Activated naive CD4-positive, alpha-beta T cell treated with anti-CD3 and anti-CD28 coated beads for 36 hours (primary cell): ENCODE measurements around the gene APLP2. TPM values are rescaled to one million over a fixed set of nuclear protein-coding genes. Genes with fewer than 3 reads are reported as not detected.

Source experiments
- CTCF ChIA-PET: fragments of 350-600 bp; sonication (Branson Sonifier 250); formaldehyde crosslinking; loops from one replicate; lab custom pipeline; 2021; ENCODE audit warnings: antibody characterized with exemption; lab: Charles Lee
- DNase-seq: peaks from one replicate; pipeline ENCODE4 v3.0.0-alpha.2; 2020
- H3K27ac Mint-ChIP-seq: one replicate; pipeline ENCODE4 v1.8.0; 2021; ENCODE audit warnings: mild to moderate bottlenecking, mixed read lengths
- H3K27me3 Mint-ChIP-seq: one replicate; pipeline ENCODE4 v1.8.0; 2021; ENCODE audit warnings: low read depth, mixed read lengths
- H3K36me3 Mint-ChIP-seq: one replicate; pipeline ENCODE4 v1.8.0; 2021; ENCODE audit warnings: low read depth, mixed read lengths
- H3K4me1 Mint-ChIP-seq: one replicate; pipeline ENCODE4 v1.8.0; 2021; ENCODE audit warnings: low read depth, mixed read lengths
- H3K4me3 Mint-ChIP-seq: one replicate; pipeline ENCODE4 v1.8.0; 2021; ENCODE audit warnings: mild to moderate bottlenecking, moderate library complexity, mixed read lengths
- H3K9me3 Mint-ChIP-seq: one replicate; pipeline ENCODE4 v1.8.0; 2021; ENCODE audit warnings: mixed read lengths
- intact Hi-C: fragments of 100-400 bp; cut with micrococcal nuclease; formaldehyde crosslinking; loops from one replicate; pipeline ENCODE4 v1.15.1; 2023
- total RNA-seq, 2 experiments: library from RNA; stranded (reverse); gene quantifications; one replicate each; pipeline ENCODE4 v1.2.3, GENCODE V29; 2021

Gene APLP2
- total RNA-seq, 2 experiments from 2014 or later = 38.4 to 43.5 TPM

DNA sequence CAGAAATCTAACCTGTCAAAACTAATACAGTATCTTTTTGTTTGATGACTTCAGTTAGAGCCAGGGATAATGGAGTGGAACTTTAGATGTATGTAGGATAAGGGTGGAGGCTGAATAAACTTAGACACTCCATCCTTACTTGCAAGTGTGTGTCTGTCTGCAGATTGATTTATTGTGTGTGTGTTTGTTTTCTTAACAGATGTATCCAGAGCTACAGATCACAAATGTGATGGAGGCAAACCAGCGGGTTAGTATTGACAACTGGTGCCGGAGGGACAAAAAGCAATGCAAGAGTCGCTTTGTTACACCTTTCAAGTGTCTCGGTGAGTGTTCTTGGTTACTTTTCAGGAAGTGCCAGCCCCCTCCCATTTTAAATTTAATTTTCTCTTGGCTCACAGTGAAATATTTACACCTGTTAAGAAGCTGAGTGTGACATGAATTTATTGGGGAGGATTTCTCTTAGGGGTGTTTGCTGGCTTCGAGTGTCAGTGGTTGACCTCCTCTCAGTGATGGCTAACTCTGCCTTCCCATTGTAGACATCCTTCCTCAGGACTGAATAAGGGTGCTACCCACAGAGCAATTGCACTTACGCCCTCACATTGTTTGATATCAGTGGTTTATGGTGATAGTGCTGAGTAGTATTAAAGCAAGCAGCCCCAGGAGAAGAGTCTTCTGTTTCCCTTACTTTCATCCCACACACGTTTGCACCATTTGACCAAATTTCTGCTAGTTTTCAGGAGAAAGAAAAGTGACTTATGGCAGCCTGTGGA, 40.8 kb downstream of the APLP2 start:
- CTCF ChIA-PET = no interaction called here
- Mint-ChIP-seq H3K27me3 (peaks cover under 1% of the 10 kb centered on the region), H3K27ac (no peak overlapping the region), H3K9me3 (no peaks in the 10 kb centered on the region), H3K4me3 (no peak overlapping the region), H3K36me3 (peaks cover 26% of the 10 kb centered on the region), H3K4me1 (no peaks in the 10 kb centered on the region)
- no peak for DNase-seq
- intact Hi-C loops = no loop called here

GRCh38 chr11:130112071-130112830, 42.6 kb downstream of the APLP2 start:
- Mint-ChIP-seq H3K9me3 (no peaks in the 10 kb centered on the region), H3K4me1 (no peaks in the 10 kb centered on the region), H3K27me3 (peaks cover 2% of the 10 kb centered on the region), H3K36me3 (peaks cover 23% of the 10 kb centered on the region), H3K27ac (no peak overlapping the region), H3K4me3 (no peak overlapping the region)
- intact Hi-C loops = no loop called here
- DNase-seq = no peak
- CTCF ChIA-PET = no interaction called here

DNA sequence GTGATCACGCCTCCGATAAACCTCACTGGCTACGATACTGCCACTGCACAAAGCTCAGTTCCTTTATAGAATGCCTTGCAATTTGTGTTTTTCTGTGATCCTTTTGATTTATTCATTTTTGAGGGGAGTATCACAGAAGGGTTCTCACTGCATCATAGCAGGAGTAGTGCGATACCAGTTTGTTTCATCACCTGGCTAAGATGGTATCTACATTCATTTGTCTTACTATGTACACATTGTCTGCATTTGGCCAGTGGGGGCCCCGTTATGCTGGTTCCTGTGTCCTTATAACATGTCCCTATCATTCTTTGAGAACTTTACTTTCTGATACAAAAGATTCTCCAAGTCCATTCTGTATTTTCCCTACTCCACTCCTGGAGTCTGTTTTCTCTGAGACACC, 44.6 kb downstream of the APLP2 start:
- DNase-seq = no peak
- H3K9me3 Mint-ChIP-seq = no peaks in the 10 kb centered on the region
- H3K4me3 Mint-ChIP-seq = no peak overlapping the region
- H3K27me3 Mint-ChIP-seq = peaks cover 2% of the 10 kb centered on the region
- H3K27ac Mint-ChIP-seq = no peak overlapping the region
- CTCF ChIA-PET = no interaction called here
- H3K36me3 Mint-ChIP-seq = peaks cover 19% of the 10 kb centered on the region
- peaks cover 13% of the 10 kb centered on the region for H3K4me1 Mint-ChIP-seq
- intact Hi-C loops = no loop called here

- peaks cover 2% of the 10 kb centered on the region for H3K27me3 Mint-ChIP-seq
- peaks cover 19% of the 10 kb centered on the region for H3K36me3 Mint-ChIP-seq
- no peaks in the 10 kb centered on the region for H3K9me3 Mint-ChIP-seq
- no peak overlapping the region for H3K27ac Mint-ChIP-seq
- intact Hi-C loops = no loop called here
- DNase-seq = no peak
- peaks cover 17% of the 10 kb centered on the region for H3K4me1 Mint-ChIP-seq
- CTCF ChIA-PET = interaction anchor here (1.7 kb wide), 1 partner anchor 17 kb away, joined by 6 read pairs; no protein-coding TSS in a partner anchor
- no peak overlapping the region for H3K4me3 Mint-ChIP-seq
These were observed 45.0 kb downstream of the APLP2 start for GRCh38 chr11:130114726-130115125.

- intact Hi-C loops = no loop called here
- CTCF ChIA-PET = interaction anchor here (0.6 to 1.7 kb wide), 2 partner anchors 17 to 349 kb away, joined by 3 to 6 read pairs; no protein-coding TSS in a partner anchor
- H3K27me3 Mint-ChIP-seq = peaks cover 4% of the 10 kb centered on the region
- H3K4me1 Mint-ChIP-seq = peaks cover 20% of the 10 kb centered on the region
- H3K36me3 Mint-ChIP-seq = peaks cover 17% of the 10 kb centered on the region
- H3K27ac Mint-ChIP-seq = no peak overlapping the region
- H3K9me3 Mint-ChIP-seq = no peaks in the 10 kb centered on the region
- H3K4me3 Mint-ChIP-seq = no peak overlapping the region
- no peak for DNase-seq
These were observed 45.5 kb downstream of the APLP2 start for GRCh38 chr11:130115218-130115617.

- Mint-ChIP-seq H3K4me3 (no peak overlapping the region), H3K9me3 (no peaks in the 10 kb centered on the region), H3K27ac (no peak overlapping the region), H3K4me1 (peaks cover 45% of the 10 kb centered on the region), H3K36me3 (peaks cover 17% of the 10 kb centered on the region), H3K27me3 (peaks cover 7% of the 10 kb centered on the region)
- no peak for DNase-seq
- CTCF ChIA-PET = interaction anchor here (0.8 to 1.9 kb wide), 5 partner anchors 9 to 236 kb away, joined by 3 to 8 read pairs (median 5); no protein-coding TSS in a partner anchor
- intact Hi-C loops = loop anchor here (2.0 kb wide), 1 partner anchor 49 kb away; the partner anchor contains the start of gene APLP2
These were observed 48.5 kb downstream of the APLP2 start for GRCh38 chr11:130118165-130118564.

GRCh38 chr11:130118636-130119387, 49.1 kb downstream of the APLP2 start:
- peaks cover 46% of the 10 kb centered on the region for H3K4me1 Mint-ChIP-seq
- H3K4me3 Mint-ChIP-seq = no peak overlapping the region
- intact Hi-C loops = loop anchor here (2.0 kb wide), 1 partner anchor 50 kb away; the partner anchor contains the start of gene APLP2
- H3K27ac Mint-ChIP-seq = no peak overlapping the region
- H3K27me3 Mint-ChIP-seq = peaks cover 7% of the 10 kb centered on the region
- H3K9me3 Mint-ChIP-seq = no peaks in the 10 kb centered on the region
- CTCF ChIA-PET = interaction anchor here (0.6 to 1.9 kb wide), 7 partner anchors 8 to 237 kb away, joined by 3 to 8 read pairs (median 5); no protein-coding TSS in a partner anchor
- DNase-seq = peak; percentile 35
- H3K36me3 Mint-ChIP-seq = peaks cover 19% of the 10 kb centered on the region

GRCh38 chr11:130120045-130120444, 50.4 kb downstream of the APLP2 start:
- Mint-ChIP-seq H3K27ac (no peak overlapping the region), H3K4me3 (no peak overlapping the region), H3K9me3 (no peaks in the 10 kb centered on the region), H3K4me1 (peaks cover 47% of the 10 kb centered on the region), H3K27me3 (peaks cover 7% of the 10 kb centered on the region), H3K36me3 (peaks cover 18% of the 10 kb centered on the region)
- no peak for DNase-seq
- intact Hi-C loops = no loop called here
- CTCF ChIA-PET = interaction anchor here (1.9 kb wide), 1 partner anchor 238 kb away, joined by 6 read pairs; no protein-coding TSS in a partner anchor

DNA sequence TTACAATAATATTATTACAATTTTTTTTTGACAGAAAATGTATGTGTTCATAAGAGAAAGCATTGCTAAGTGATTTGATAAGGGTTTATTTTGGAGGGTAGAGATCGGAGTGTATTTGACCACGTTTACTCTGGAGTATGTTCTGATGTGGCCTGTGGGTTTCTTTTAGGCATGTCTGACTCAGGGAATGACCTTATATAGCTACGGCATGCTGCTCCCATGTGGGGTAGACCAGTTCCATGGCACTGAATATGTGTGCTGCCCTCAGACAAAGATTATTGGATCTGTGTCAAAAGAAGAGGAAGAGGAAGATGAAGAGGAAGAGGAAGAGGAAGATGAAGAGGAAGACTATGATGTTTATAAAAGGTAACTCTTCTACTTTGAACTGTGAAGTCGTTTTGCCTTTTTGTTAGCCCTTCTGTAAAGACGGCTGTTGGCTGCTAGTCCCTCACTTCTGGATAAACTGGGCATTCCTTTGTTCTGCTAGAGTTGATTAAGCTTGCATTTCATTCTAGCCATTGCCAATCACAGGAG, 51.8 kb downstream of the APLP2 start:
- peak; percentile 41 for DNase-seq
- Mint-ChIP-seq H3K27me3 (peaks cover 5% of the 10 kb centered on the region), H3K36me3 (peaks cover 17% of the 10 kb centered on the region), H3K4me3 (no peak overlapping the region), H3K4me1 (peaks cover 47% of the 10 kb centered on the region), H3K9me3 (no peaks in the 10 kb centered on the region), H3K27ac (no peak overlapping the region)
- CTCF ChIA-PET = interaction anchor here (1.1 to 2.2 kb wide), 3 partner anchors 11 to 198 kb away, joined by 4 to 10 read pairs (median 5); no protein-coding TSS in a partner anchor
- intact Hi-C loops = no loop called here

GRCh38 chr11:130122141-130122575, 52.5 kb downstream of the APLP2 start:
- Mint-ChIP-seq H3K4me1 (peaks cover 47% of the 10 kb centered on the region), H3K27me3 (peaks cover 5% of the 10 kb centered on the region), H3K9me3 (no peaks in the 10 kb centered on the region), H3K27ac (no peak overlapping the region), H3K36me3 (peaks cover 17% of the 10 kb centered on the region), H3K4me3 (no peak overlapping the region)
- CTCF ChIA-PET = interaction anchor here (0.6 to 2.2 kb wide), 5 partner anchors 11 to 1346 kb away, joined by 3 to 10 read pairs (median 4); no protein-coding TSS in a partner anchor
- intact Hi-C loops = loop anchor here (1.0 kb wide), 4 partner anchors 53 to 479 kb away; partner anchors contain the start of gene APLP2
- peak; percentile 75 for DNase-seq

- Mint-ChIP-seq H3K4me3 (no peak overlapping the region), H3K4me1 (peaks cover 41% of the 10 kb centered on the region), H3K27ac (no peak overlapping the region), H3K9me3 (no peaks in the 10 kb centered on the region), H3K36me3 (peaks cover 18% of the 10 kb centered on the region), H3K27me3 (peaks cover 5% of the 10 kb centered on the region)
- CTCF ChIA-PET = interaction anchor here (1.2 kb wide), 1 partner anchor 200 kb away, joined by 3 read pairs; no protein-coding TSS in a partner anchor
- intact Hi-C loops = no loop called here
- no peak for DNase-seq
These were observed 53.8 kb downstream of the APLP2 start for GRCh38 chr11:130123414-130124040.
